ENCODE results near the gene TFB1M.

The TFB1M gene

GRCh38 chr6:155246825-155247224 lies 67.5 kb downstream of the TFB1M start:
- WGBS (ENCODE audit: extremely low coverage, insufficient coverage, low lambda C conversion rate), result no CpG with 5 or more reads among the region's 2 CpGs
- H3K27me3 ChIP-seq (ENCODE audit: insufficient read depth, low read length, poor library complexity), result no peaks in the 10 kb centered on the region
- DNase-seq, result no peak
- H3K56ac ChIP-seq (ENCODE audit: low read length), result no peak overlapping the region
- H2BK120ac ChIP-seq (ENCODE audit: low read depth, low read length), result no peak overlapping the region
- H2BK5ac ChIP-seq (ENCODE audit: low read length), result no peak overlapping the region
- H4K5ac ChIP-seq (ENCODE audit: low read length), result no peak overlapping the region
- H4K8ac ChIP-seq (ENCODE audit: low read depth, low read length), result no peak overlapping the region
- no peak overlapping the region for H3K18ac ChIP-seq (ENCODE audit: low read length)
- no peaks in the 10 kb centered on the region for H3K79me2 ChIP-seq (ENCODE audit: control insufficient read depth, insufficient read depth, low read length)
- H3K4ac ChIP-seq (ENCODE audit: low read depth, low read length), result no peak overlapping the region
- H3K9ac ChIP-seq (ENCODE audit: low read length), result no peak overlapping the region
- no peaks in the 10 kb centered on the region for H3K36me3 ChIP-seq (ENCODE audit: control insufficient read depth, insufficient read depth, low read length)
- H3K27ac ChIP-seq (ENCODE audit: low read depth, low read length), result no peak overlapping the region
- H3K79me1 ChIP-seq (ENCODE audit: low read length), result no peaks in the 10 kb centered on the region
- H3K4me3 ChIP-seq (ENCODE audit: low read length), result no peak overlapping the region
- no peak overlapping the region for H3K4me2 ChIP-seq (ENCODE audit: low read length)
- no peak overlapping the region for H2AK5ac ChIP-seq (ENCODE audit: low read length)
- H3K4me1 ChIP-seq (ENCODE audit: control insufficient read depth, low read depth, low read length), result no peaks in the 10 kb centered on the region
- H2BK15ac ChIP-seq (replicated peaks; ENCODE audit: low read depth), result no peak overlapping the region
- H3K23ac ChIP-seq (ENCODE audit: low read length), result no peak overlapping the region

- Histone ChIP-seq H2BK5ac (ENCODE audit: low read length) (no peak overlapping the region), H3K23ac (ENCODE audit: low read length) (no peak overlapping the region), H2BK120ac (ENCODE audit: low read depth, low read length) (no peak overlapping the region), H3K27me3 (ENCODE audit: insufficient read depth, low read length, poor library complexity) (no peaks in the 10 kb centered on the region), H2BK15ac (replicated peaks; ENCODE audit: low read depth) (no peak overlapping the region), H3K79me2 (ENCODE audit: control insufficient read depth, insufficient read depth, low read length) (no peaks in the 10 kb centered on the region), H3K4me1 (ENCODE audit: control insufficient read depth, low read depth, low read length) (no peaks in the 10 kb centered on the region), H3K4me3 (ENCODE audit: low read length) (no peak overlapping the region), H3K4ac (ENCODE audit: low read depth, low read length) (no peak overlapping the region), H3K27ac (ENCODE audit: low read depth, low read length) (no peak overlapping the region), H4K5ac (ENCODE audit: low read length) (no peak overlapping the region), H4K8ac (ENCODE audit: low read depth, low read length) (no peak overlapping the region), H3K36me3 (ENCODE audit: control insufficient read depth, insufficient read depth, low read length) (no peaks in the 10 kb centered on the region), H3K4me2 (ENCODE audit: low read length) (no peak overlapping the region), H3K9ac (ENCODE audit: low read length) (no peak overlapping the region), H3K18ac (ENCODE audit: low read length) (no peak overlapping the region), H3K79me1 (ENCODE audit: low read length) (no peaks in the 10 kb centered on the region), H3K56ac (ENCODE audit: low read length) (no peak overlapping the region), H2AK5ac (ENCODE audit: low read length) (no peak overlapping the region)
- no CpG with 5 or more reads among the region's 3 CpGs for WGBS (ENCODE audit: extremely low coverage, insufficient coverage, low lambda C conversion rate)
- DNase-seq, result no peak
These were observed 68.5 kb downstream of the TFB1M start for GRCh38 chr6:155245831-155246230.

- DNase-seq, result no peak
- Histone ChIP-seq H3K4ac (ENCODE audit: low read depth, low read length) (no peak overlapping the region), H3K36me3 (ENCODE audit: control insufficient read depth, insufficient read depth, low read length) (no peaks in the 10 kb centered on the region), H3K27ac (ENCODE audit: low read depth, low read length) (no peak overlapping the region), H3K4me3 (ENCODE audit: low read length) (no peak overlapping the region), H3K23ac (ENCODE audit: low read length) (no peak overlapping the region), H3K18ac (ENCODE audit: low read length) (no peak overlapping the region), H2BK15ac (replicated peaks; ENCODE audit: low read depth) (no peak overlapping the region), H4K8ac (ENCODE audit: low read depth, low read length) (no peak overlapping the region), H3K4me1 (ENCODE audit: control insufficient read depth, low read depth, low read length) (no peaks in the 10 kb centered on the region), H3K79me2 (ENCODE audit: control insufficient read depth, insufficient read depth, low read length) (no peaks in the 10 kb centered on the region), H3K56ac (ENCODE audit: low read length) (no peak overlapping the region), H3K27me3 (ENCODE audit: insufficient read depth, low read length, poor library complexity) (no peaks in the 10 kb centered on the region), H4K5ac (ENCODE audit: low read length) (no peak overlapping the region), H3K9ac (ENCODE audit: low read length) (no peak overlapping the region), H3K79me1 (ENCODE audit: low read length) (no peaks in the 10 kb centered on the region), H2BK120ac (ENCODE audit: low read depth, low read length) (no peak overlapping the region), H2AK5ac (ENCODE audit: low read length) (no peak overlapping the region), H3K4me2 (ENCODE audit: low read length) (no peak overlapping the region), H2BK5ac (ENCODE audit: low read length) (no peak overlapping the region)
- WGBS (ENCODE audit: extremely low coverage, insufficient coverage, low lambda C conversion rate), result no CpG with 5 or more reads among the region's 7 CpGs
These were observed 69.1 kb downstream of the TFB1M start for GRCh38 chr6:155245193-155245592.

- no CpG with 5 or more reads among the region's 4 CpGs for WGBS (ENCODE audit: extremely low coverage, insufficient coverage, low lambda C conversion rate)
- Histone ChIP-seq H3K9ac (ENCODE audit: low read length) (no peak overlapping the region), H2AK5ac (ENCODE audit: low read length) (no peak overlapping the region), H3K4me3 (ENCODE audit: low read length) (no peak overlapping the region), H3K36me3 (ENCODE audit: control insufficient read depth, insufficient read depth, low read length) (no peaks in the 10 kb centered on the region), H3K56ac (ENCODE audit: low read length) (no peak overlapping the region), H3K4me1 (ENCODE audit: control insufficient read depth, low read depth, low read length) (no peaks in the 10 kb centered on the region), H3K23ac (ENCODE audit: low read length) (no peak overlapping the region), H2BK5ac (ENCODE audit: low read length) (no peak overlapping the region), H2BK15ac (replicated peaks; ENCODE audit: low read depth) (no peak overlapping the region), H3K79me1 (ENCODE audit: low read length) (no peaks in the 10 kb centered on the region), H3K27ac (ENCODE audit: low read depth, low read length) (no peak overlapping the region), H3K4ac (ENCODE audit: low read depth, low read length) (no peak overlapping the region), H3K18ac (ENCODE audit: low read length) (no peak overlapping the region), H3K27me3 (ENCODE audit: insufficient read depth, low read length, poor library complexity) (no peaks in the 10 kb centered on the region), H3K4me2 (ENCODE audit: low read length) (no peak overlapping the region), H2BK120ac (ENCODE audit: low read depth, low read length) (no peak overlapping the region), H4K5ac (ENCODE audit: low read length) (no peak overlapping the region), H4K8ac (ENCODE audit: low read depth, low read length) (no peak overlapping the region), H3K79me2 (ENCODE audit: control insufficient read depth, insufficient read depth, low read length) (no peaks in the 10 kb centered on the region)
- no peak for DNase-seq
These were observed 69.8 kb downstream of the TFB1M start for GRCh38 chr6:155244434-155244833.

GRCh38 chr6:155241966-155242365 lies 72.3 kb downstream of the TFB1M start:
- H3K79me2 ChIP-seq (ENCODE audit: control insufficient read depth, insufficient read depth, low read length), result no peaks in the 10 kb centered on the region
- no peaks in the 10 kb centered on the region for H3K4me1 ChIP-seq (ENCODE audit: control insufficient read depth, low read depth, low read length)
- H3K9ac ChIP-seq (ENCODE audit: low read length), result no peak overlapping the region
- H3K79me1 ChIP-seq (ENCODE audit: low read length), result no peaks in the 10 kb centered on the region
- no peak overlapping the region for H2BK120ac ChIP-seq (ENCODE audit: low read depth, low read length)
- no peak overlapping the region for H3K18ac ChIP-seq (ENCODE audit: low read length)
- H2AK5ac ChIP-seq (ENCODE audit: low read length), result no peak overlapping the region
- no peak for DNase-seq
- H2BK15ac ChIP-seq (replicated peaks; ENCODE audit: low read depth), result no peak overlapping the region
- no peak overlapping the region for H3K4ac ChIP-seq (ENCODE audit: low read depth, low read length)
- no peak overlapping the region for H4K5ac ChIP-seq (ENCODE audit: low read length)
- H3K56ac ChIP-seq (ENCODE audit: low read length), result no peak overlapping the region
- no peak overlapping the region for H3K4me2 ChIP-seq (ENCODE audit: low read length)
- H3K23ac ChIP-seq (ENCODE audit: low read length), result no peak overlapping the region
- no peak overlapping the region for H3K4me3 ChIP-seq (ENCODE audit: low read length)
- no peaks in the 10 kb centered on the region for H3K27me3 ChIP-seq (ENCODE audit: insufficient read depth, low read length, poor library complexity)
- H2BK5ac ChIP-seq (ENCODE audit: low read length), result no peak overlapping the region
- no peaks in the 10 kb centered on the region for H3K36me3 ChIP-seq (ENCODE audit: control insufficient read depth, insufficient read depth, low read length)
- H4K8ac ChIP-seq (ENCODE audit: low read depth, low read length), result no peak overlapping the region
- WGBS (ENCODE audit: extremely low coverage, insufficient coverage, low lambda C conversion rate), result no CpG with 5 or more reads among the region's 8 CpGs
- H3K27ac ChIP-seq (ENCODE audit: low read depth, low read length), result no peak overlapping the region

GRCh38 chr6:155240905-155241600 lies 73.2 kb downstream of the TFB1M start:
- Histone ChIP-seq H3K79me1 (ENCODE audit: low read length) (no peaks in the 10 kb centered on the region), H3K36me3 (ENCODE audit: control insufficient read depth, insufficient read depth, low read length) (no peaks in the 10 kb centered on the region)
- WGBS (ENCODE audit: extremely low coverage, insufficient coverage, low lambda C conversion rate), result no CpG with 5 or more reads among the region's 19 CpGs

More at GRCh38 chr6:155240905-155241600, 73.2 kb downstream of the TFB1M start:
- H3K4me3 ChIP-seq (ENCODE audit: low read length), result no peak overlapping the region
- no peak overlapping the region for H4K8ac ChIP-seq (ENCODE audit: low read depth, low read length)
- no peak for DNase-seq
- no peak overlapping the region for H2AK5ac ChIP-seq (ENCODE audit: low read length)
- H3K4ac ChIP-seq (ENCODE audit: low read depth, low read length), result no peak overlapping the region
- no peak overlapping the region for H3K23ac ChIP-seq (ENCODE audit: low read length)
- no peaks in the 10 kb centered on the region for H3K27me3 ChIP-seq (ENCODE audit: insufficient read depth, low read length, poor library complexity)
- H2BK120ac ChIP-seq (ENCODE audit: low read depth, low read length), result no peak overlapping the region
- H3K4me2 ChIP-seq (ENCODE audit: low read length), result no peak overlapping the region
- no peak overlapping the region for H2BK15ac ChIP-seq (replicated peaks; ENCODE audit: low read depth)
- no peak overlapping the region for H3K56ac ChIP-seq (ENCODE audit: low read length)
- no peak overlapping the region for H2BK5ac ChIP-seq (ENCODE audit: low read length)
- no peak overlapping the region for H4K5ac ChIP-seq (ENCODE audit: low read length)
- H3K9ac ChIP-seq (ENCODE audit: low read length), result no peak overlapping the region
- H3K79me2 ChIP-seq (ENCODE audit: control insufficient read depth, insufficient read depth, low read length), result no peaks in the 10 kb centered on the region
- H3K4me1 ChIP-seq (ENCODE audit: control insufficient read depth, low read depth, low read length), result no peaks in the 10 kb centered on the region
- H3K18ac ChIP-seq (ENCODE audit: low read length), result no peak overlapping the region
- H3K27ac ChIP-seq (ENCODE audit: low read depth, low read length), result no peak overlapping the region

Data from mesendoderm (in vitro differentiated cells).